ENCODE measurements around the gene DLGAP1.

The DLGAP1 gene

GRCh38 chr18:3598581-3598980, 856.5 kb downstream of the DLGAP1 start:
- Histone ChIP-seq H3K36me3 (ENCODE audit: low read depth) (no peaks in the 10 kb centered on the region), H3K27me3 (ENCODE audit: insufficient read depth, poor library complexity, severe bottlenecking) (no peaks in the 10 kb centered on the region), H3K9me3 (ENCODE audit: severe bottlenecking) (no peaks in the 10 kb centered on the region), H3K27ac (ENCODE audit: poor library complexity, severe bottlenecking) (no peak overlapping the region), H3K4me1 (ENCODE audit: insufficient read depth, poor library complexity, severe bottlenecking) (peaks cover 33% of the 10 kb centered on the region), H3K4me3 (ENCODE audit: severe bottlenecking) (no peak overlapping the region)
- ATAC-seq (ENCODE audit: low read depth) (no peak), DNase-seq (ENCODE audit: low spot score) (no peak)
- TF ChIP-seq CTCF (IDR thresholded peaks at IDR 0.05; ENCODE audit: poor library complexity, severe bottlenecking), result no peak

- peak overlapping the region; percentile 99 for H3K27ac ChIP-seq (ENCODE audit: poor library complexity, severe bottlenecking)
- H3K4me1 ChIP-seq (ENCODE audit: insufficient read depth, poor library complexity, severe bottlenecking), result peaks cover 37% of the 10 kb centered on the region
- TF ChIP-seq CTCF (IDR thresholded peaks at IDR 0.05; ENCODE audit: poor library complexity, severe bottlenecking), result no peak
- ATAC-seq (ENCODE audit: low read depth) (no peak), DNase-seq (ENCODE audit: low spot score) (no peak)
- H3K27me3 ChIP-seq (ENCODE audit: insufficient read depth, poor library complexity, severe bottlenecking), result no peaks in the 10 kb centered on the region
- no peak overlapping the region for H3K4me3 ChIP-seq (ENCODE audit: severe bottlenecking)
- H3K36me3 ChIP-seq (ENCODE audit: low read depth), result no peaks in the 10 kb centered on the region
- H3K9me3 ChIP-seq (ENCODE audit: severe bottlenecking), result no peaks in the 10 kb centered on the region
Measured at GRCh38 chr18:3597409-3598357, 857.4 kb downstream of the DLGAP1 start.

GRCh38 chr18:3596637-3597384, 858.3 kb downstream of the DLGAP1 start:
- Histone ChIP-seq H3K36me3 (ENCODE audit: low read depth) (no peaks in the 10 kb centered on the region), H3K4me3 (ENCODE audit: severe bottlenecking) (no peak overlapping the region), H3K27me3 (ENCODE audit: insufficient read depth, poor library complexity, severe bottlenecking) (no peaks in the 10 kb centered on the region), H3K4me1 (ENCODE audit: insufficient read depth, poor library complexity, severe bottlenecking) (peaks cover 31% of the 10 kb centered on the region), H3K9me3 (ENCODE audit: severe bottlenecking) (no peaks in the 10 kb centered on the region), H3K27ac (ENCODE audit: poor library complexity, severe bottlenecking) (peak overlapping the region; percentile 99)
- DNase-seq (ENCODE audit: low spot score) (no peak), ATAC-seq (ENCODE audit: low read depth) (no peak)
- TF ChIP-seq CTCF (IDR thresholded peaks at IDR 0.05; ENCODE audit: poor library complexity, severe bottlenecking), result peak; percentile 26

GRCh38 chr18:3596324-3596636, 858.8 kb downstream of the DLGAP1 start:
- H3K27ac ChIP-seq (ENCODE audit: poor library complexity, severe bottlenecking), result peak overlapping the region; percentile 99
- H3K36me3 ChIP-seq (ENCODE audit: low read depth), result no peaks in the 10 kb centered on the region
- DNase-seq (ENCODE audit: low spot score) (no peak), ATAC-seq (ENCODE audit: low read depth) (no peak)
- peaks cover 31% of the 10 kb centered on the region for H3K4me1 ChIP-seq (ENCODE audit: insufficient read depth, poor library complexity, severe bottlenecking)
- H3K27me3 ChIP-seq (ENCODE audit: insufficient read depth, poor library complexity, severe bottlenecking), result no peaks in the 10 kb centered on the region
- no peak for TF ChIP-seq CTCF (IDR thresholded peaks at IDR 0.05; ENCODE audit: poor library complexity, severe bottlenecking)
- no peaks in the 10 kb centered on the region for H3K9me3 ChIP-seq (ENCODE audit: severe bottlenecking)
- no peak overlapping the region for H3K4me3 ChIP-seq (ENCODE audit: severe bottlenecking)

All from RWPE2 (cell line).